Stimulated activated CD4-positive, alpha-beta T cell treated with anti-CD3 and anti-CD28 coated beads, TNF-alpha, amount 100 ng/mL, for 1 hour (primary cell): ENCODE measurements around the gene ANGPTL8.

Experiments used
- DNase-seq, 3 donors: peaks; one replicate each; pipeline ENCODE4 v3.0.0-alpha.2; 2020; ENCODE audit warnings: low read depth in 3 of 3, low spot score in 1 of 3

ANGPTL8 gene

GRCh38 chr19:11260996-11261395 is 21.6 kb downstream of the ANGPTL8 start:
- no peak for DNase-seq

- DNase-seq: no peak
These were observed 22.1 kb downstream of the ANGPTL8 start for GRCh38 chr19:11261431-11261970.

GRCh38 chr19:11261971-11262839 is 22.8 kb downstream of the ANGPTL8 start, which contains the start of gene DOCK6:
TSS of gene DOCK6 (minus strand) at chr19:11262524. CDS start at chr19:11262440, 84 bp downstream.
- no peak for DNase-seq

- no peak for DNase-seq
These were observed 24.3 kb downstream of the ANGPTL8 start for GRCh38 chr19:11263726-11264125.

- DNase-seq: no peak
These were observed 25.2 kb downstream of the ANGPTL8 start for GRCh38 chr19:11264452-11265176.

GRCh38 chr19:11265177-11265784 is 25.9 kb downstream of the ANGPTL8 start:
- DNase-seq: no peak

GRCh38 chr19:11265785-11266236 is 26.4 kb downstream of the ANGPTL8 start:
- DNase-seq: no peak

- DNase-seq: no peak
These were observed 28.1 kb downstream of the ANGPTL8 start for GRCh38 chr19:11267316-11268085.

- DNase-seq: no peak
These were observed 29.4 kb downstream of the ANGPTL8 start for GRCh38 chr19:11268783-11269267.

GRCh38 chr19:11269408-11269807 is 30.0 kb downstream of the ANGPTL8 start:
- no peak for DNase-seq

- no peak for DNase-seq
These were observed 33.9 kb downstream of the ANGPTL8 start for GRCh38 chr19:11273296-11273695.

GRCh38 chr19:11273989-11274388 is 34.6 kb downstream of the ANGPTL8 start:
- DNase-seq: no peak

- no peak for DNase-seq
These were observed 35.2 kb downstream of the ANGPTL8 start for GRCh38 chr19:11274533-11275086.

GRCh38 chr19:11278670-11279069 is 39.3 kb downstream of the ANGPTL8 start:
- no peak for DNase-seq

GRCh38 chr19:11279505-11280236 is 40.3 kb downstream of the ANGPTL8 start:
- no peak for DNase-seq

GRCh38 chr19:11281356-11282049 is 42.1 kb downstream of the ANGPTL8 start:
- no peak for DNase-seq

GRCh38 chr19:11284515-11284914 is 45.1 kb downstream of the ANGPTL8 start:
- DNase-seq: no peak

- no peak for DNase-seq
These were observed 47.0 kb downstream of the ANGPTL8 start for GRCh38 chr19:11286312-11286974.
